ENCODE measurements around the gene EFHD1. TPM values are rescaled to one million over a fixed set of nuclear protein-coding genes. Genes with fewer than 3 reads are reported as not detected.

Gene EFHD1
- total RNA-seq, 4 donors from 2014 or later, result 0.30 to 10.1 (median 2.3) TPM

DNA sequence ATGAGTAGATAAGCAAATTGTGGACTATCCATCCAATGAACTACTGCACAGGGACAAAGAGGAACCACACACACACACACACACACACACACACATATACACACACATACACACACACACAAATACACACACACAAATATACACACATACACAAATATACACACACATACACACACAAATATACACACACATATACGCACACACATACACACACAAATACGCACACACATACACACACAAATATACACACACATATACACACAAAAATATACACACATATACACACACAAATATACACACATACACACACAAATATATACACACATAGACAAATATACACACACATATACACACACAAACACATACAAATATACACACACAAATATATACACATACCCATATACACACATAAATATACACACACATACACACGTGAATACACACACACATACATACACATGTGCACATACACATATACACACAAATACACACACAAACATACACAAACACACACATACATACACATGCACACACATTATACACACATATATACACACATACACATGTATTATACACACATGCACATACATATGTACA is 19.8 kb upstream of the EFHD1 start:
- H3K27me3 ChIP-seq, result no peaks in the 10 kb centered on the region
- TF ChIP-seq, protein P1, sequence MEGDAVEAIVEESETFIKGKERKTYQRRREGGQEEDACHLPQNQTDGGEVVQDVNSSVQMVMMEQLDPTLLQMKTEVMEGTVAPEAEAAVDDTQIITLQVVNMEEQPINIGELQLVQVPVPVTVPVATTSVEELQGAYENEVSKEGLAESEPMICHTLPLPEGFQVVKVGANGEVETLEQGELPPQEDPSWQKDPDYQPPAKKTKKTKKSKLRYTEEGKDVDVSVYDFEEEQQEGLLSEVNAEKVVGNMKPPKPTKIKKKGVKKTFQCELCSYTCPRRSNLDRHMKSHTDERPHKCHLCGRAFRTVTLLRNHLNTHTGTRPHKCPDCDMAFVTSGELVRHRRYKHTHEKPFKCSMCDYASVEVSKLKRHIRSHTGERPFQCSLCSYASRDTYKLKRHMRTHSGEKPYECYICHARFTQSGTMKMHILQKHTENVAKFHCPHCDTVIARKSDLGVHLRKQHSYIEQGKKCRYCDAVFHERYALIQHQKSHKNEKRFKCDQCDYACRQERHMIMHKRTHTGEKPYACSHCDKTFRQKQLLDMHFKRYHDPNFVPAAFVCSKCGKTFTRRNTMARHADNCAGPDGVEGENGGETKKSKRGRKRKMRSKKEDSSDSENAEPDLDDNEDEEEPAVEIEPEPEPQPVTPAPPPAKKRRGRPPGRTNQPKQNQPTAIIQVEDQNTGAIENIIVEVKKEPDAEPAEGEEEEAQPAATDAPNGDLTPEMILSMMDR (IDR thresholded peaks at IDR 0.05), result no peak
- intact Hi-C loops (cut with DNase I), result no loop called here
- no peaks in the 10 kb centered on the region for H3K4me1 ChIP-seq
- no peak for DNase-seq
- 58 to 64% methylated on average over 3 of the region's 3 CpGs for WGBS, 2 donors
- H3K4me3 ChIP-seq, result no peak overlapping the region
- no peaks in the 10 kb centered on the region for H3K9me3 ChIP-seq
- no peaks in the 10 kb centered on the region for H3K36me3 ChIP-seq
- H3K27ac ChIP-seq, result no peak overlapping the region

DNA sequence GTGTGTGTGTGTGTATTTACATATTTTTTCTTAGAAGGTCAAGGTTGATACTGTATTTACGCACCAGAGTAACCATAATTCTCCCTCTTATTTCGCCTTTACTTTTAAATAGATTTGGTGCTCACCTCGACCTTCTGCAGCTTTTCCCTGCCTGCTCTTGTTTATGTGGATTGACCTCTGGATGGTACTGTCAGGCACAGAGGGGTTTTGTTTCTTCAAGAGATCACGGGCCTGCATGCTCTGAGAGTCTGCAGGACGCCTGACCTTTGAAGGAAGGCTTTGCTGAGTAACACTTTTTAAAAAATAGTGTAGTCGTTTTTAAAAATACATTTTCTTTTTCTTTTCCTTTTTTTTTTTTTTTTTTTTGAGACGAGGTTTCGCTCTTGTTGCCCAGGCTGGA is 18.1 kb upstream of the EFHD1 start:
- DNase-seq, result no peak
- H3K9me3 ChIP-seq, result no peaks in the 10 kb centered on the region
- WGBS, 2 donors, result 67 to 81% methylated on average over 7 to 8 of the region's 8 CpGs
- no peak overlapping the region for H3K27ac ChIP-seq
- H3K36me3 ChIP-seq, result no peaks in the 10 kb centered on the region
- H3K4me1 ChIP-seq, result no peaks in the 10 kb centered on the region
- no peak overlapping the region for H3K4me3 ChIP-seq
- no peaks in the 10 kb centered on the region for H3K27me3 ChIP-seq
- intact Hi-C loops (cut with DNase I), result no loop called here
- TF ChIP-seq POLR2A (IDR thresholded peaks at IDR 0.05), result no peak
- TF ChIP-seq, protein P1 (IDR thresholded peaks at IDR 0.05), result no peak

DNA sequence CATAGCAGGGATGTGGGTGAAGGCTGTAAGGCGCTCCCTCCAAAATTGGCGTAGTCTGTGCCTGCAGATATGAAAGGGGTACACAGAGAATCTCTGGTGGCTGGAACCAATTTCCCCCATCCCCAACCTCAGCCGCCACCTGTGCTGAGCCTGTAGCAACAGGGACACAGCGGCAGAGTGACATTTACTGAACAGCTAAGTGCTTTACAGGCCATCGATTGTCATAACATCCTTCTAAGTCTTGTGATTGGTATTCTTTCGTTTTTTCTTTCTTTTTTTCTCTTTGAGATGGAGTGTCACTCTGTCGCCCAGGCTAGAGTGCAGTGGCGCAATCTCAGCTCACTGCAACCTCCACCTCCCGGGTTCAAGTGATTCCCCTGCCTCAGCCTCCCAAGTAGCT is 12.2 kb upstream of the EFHD1 start:
- Histone ChIP-seq H3K4me1 (no peaks in the 10 kb centered on the region), H3K36me3 (no peaks in the 10 kb centered on the region), H3K27ac (no peak overlapping the region), H3K9me3 (no peaks in the 10 kb centered on the region), H3K4me3 (no peak overlapping the region), H3K27me3 (peaks cover 0 to 9% (median 0%) of the 10 kb centered on the region in 4 donors)
- no peak for TF ChIP-seq POLR2A (IDR thresholded peaks at IDR 0.05)
- TF ChIP-seq, protein P1 (IDR thresholded peaks at IDR 0.05), result no peak
- no peak for DNase-seq
- 88 to 94% methylated on average over 7 to 9 of the region's 9 CpGs for WGBS, 2 donors
- intact Hi-C loops (cut with DNase I), result no loop called here

DNA sequence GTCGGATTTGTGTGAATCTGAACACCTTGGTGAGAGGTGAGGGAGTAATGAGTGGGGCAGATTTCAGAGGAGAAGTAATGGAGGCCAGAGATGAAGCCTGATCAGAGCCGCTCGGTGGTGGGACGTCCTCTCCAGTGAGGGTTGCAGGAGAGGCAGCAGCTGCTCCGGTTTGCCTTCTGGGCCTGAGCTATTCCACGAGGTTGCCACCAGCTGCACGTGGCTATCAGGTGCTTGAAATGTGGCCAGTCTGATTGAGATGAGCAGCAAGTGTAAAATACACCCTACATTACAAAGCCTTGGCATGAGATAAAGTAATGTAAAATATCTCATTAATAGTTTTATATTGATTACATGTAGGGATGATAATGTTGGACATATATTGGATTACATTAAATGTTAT is 10.8 kb upstream of the EFHD1 start:
- no peaks in the 10 kb centered on the region for H3K36me3 ChIP-seq
- H3K4me1 ChIP-seq, result no peaks in the 10 kb centered on the region
- intact Hi-C loops (cut with DNase I), result no loop called here
- H3K27me3 ChIP-seq, result peaks cover 0 to 13% (median 0%) of the 10 kb centered on the region in 4 donors
- no peak for TF ChIP-seq POLR2A (IDR thresholded peaks at IDR 0.05)
- TF ChIP-seq, protein P1 (IDR thresholded peaks at IDR 0.05), result no peak
- no peak overlapping the region for H3K27ac ChIP-seq
- no peaks in the 10 kb centered on the region for H3K9me3 ChIP-seq
- no peak for DNase-seq
- WGBS, 2 donors, result 76 to 84% methylated on average over 7 of the region's 7 CpGs
- no peak overlapping the region for H3K4me3 ChIP-seq

DNA sequence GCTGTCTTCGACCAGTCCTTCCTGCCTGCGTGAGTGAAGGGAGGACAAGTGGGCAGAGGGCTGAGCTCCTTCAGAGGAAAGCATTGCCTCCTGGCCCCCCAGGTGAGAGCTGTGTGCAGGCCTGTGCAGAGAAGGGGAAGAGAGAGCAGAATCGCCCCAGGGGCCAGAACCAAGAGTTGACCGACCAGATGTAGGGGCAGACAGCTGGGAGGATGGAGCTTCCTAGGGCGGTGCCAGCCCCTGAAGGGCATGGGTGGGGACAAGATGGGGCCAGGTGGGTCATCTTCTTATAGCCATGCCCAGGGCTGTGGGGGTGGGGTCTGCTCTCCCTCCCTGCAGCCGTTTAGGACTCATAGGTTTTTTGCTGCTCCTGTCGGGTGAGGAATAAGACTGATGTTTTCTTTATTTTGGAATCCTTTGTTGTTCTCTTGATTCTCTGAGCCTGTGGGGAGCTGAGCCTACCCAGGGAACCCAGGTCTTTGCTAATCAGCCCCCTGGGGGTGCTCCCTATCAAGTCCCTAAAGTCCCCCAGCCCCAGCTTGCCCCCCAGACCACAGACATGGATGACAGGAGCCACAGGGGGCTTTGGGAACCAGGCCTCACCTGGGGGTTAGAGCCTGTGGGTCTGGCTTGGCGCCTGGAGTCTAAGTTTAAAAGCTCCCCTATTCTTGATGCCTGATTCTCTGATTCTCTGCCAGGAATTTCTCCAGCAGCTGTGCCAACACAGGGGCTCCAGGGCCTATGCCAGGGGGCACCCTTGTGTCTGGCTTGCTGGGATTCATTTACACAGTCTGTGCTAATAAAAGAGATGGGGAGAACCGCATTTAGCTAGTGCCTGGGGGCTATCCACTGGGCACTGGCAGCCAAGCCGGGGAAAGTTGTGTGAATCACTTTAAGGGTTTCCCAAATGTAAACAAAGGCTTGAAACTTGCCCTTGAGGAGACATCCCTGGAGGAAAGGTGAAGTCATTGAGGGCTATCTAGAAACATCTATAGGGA is 9.3 kb upstream of the EFHD1 start:
- WGBS, 2 donors, result 49 to 55% methylated on average over 9 to 10 of the region's 10 CpGs
- no peak overlapping the region for H3K27ac ChIP-seq
- H3K9me3 ChIP-seq, result no peaks in the 10 kb centered on the region
- H3K4me3 ChIP-seq, result no peak overlapping the region
- H3K27me3 ChIP-seq, result peaks cover 0 to 24% (median 0%) of the 10 kb centered on the region in 4 donors
- no peaks in the 10 kb centered on the region for H3K36me3 ChIP-seq
- no peak for DNase-seq
- TF ChIP-seq, protein P1 (IDR thresholded peaks at IDR 0.05), result no peak
- no peaks in the 10 kb centered on the region for H3K4me1 ChIP-seq
- intact Hi-C loops (cut with DNase I), result no loop called here

Data from esophagus squamous epithelium (tissue), 5 donors.